ENCODE data around the gene KRT6C.

Gene KRT6C

DNA sequence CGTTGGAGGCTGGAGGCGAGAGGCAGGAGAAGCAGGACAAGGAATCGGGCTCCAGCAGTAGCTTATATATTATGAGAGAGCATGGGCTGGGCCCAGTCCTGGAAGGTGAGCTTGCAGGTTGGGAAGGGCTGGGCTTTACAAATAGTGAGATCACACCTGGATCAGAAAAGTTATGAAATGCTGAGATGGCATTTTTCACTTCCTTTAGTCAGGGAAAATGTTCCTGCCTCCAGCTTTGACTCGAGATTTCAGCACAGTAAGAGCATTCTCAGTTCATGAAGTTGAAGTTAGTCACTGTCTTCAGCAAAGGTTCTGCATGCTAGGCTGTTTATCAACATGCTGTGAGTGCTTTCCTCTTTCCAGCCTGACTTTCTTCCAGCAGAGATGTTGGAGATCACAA, at the start of gene KRT6C:
Gene KRT6C, minus strand, starts transcription at position 38 of the 400 bp plus-strand sequence. CDS start 68 bp downstream, outside the sequence.
- peaks cover 6% of the 10 kb centered on the region for H3K27me3 Mint-ChIP-seq
- no peak within 1 kb of the TSS for H3K27ac Mint-ChIP-seq (ENCODE audit: low read depth)
- H3K36me3 Mint-ChIP-seq (ENCODE audit: insufficient read depth), result no peaks in the 10 kb centered on the region
- no peak within 1 kb of the TSS for H3K4me3 Mint-ChIP-seq
- DNase-seq (ENCODE audit: low spot score in 2 of 2), result no peak
- no peak for ATAC-seq (replicated peaks; ENCODE audit: extremely low read depth, poor library complexity, severe bottlenecking)
- no peaks in the 10 kb centered on the region for H3K4me1 Mint-ChIP-seq
- no peaks in the 10 kb centered on the region for H3K9me3 Mint-ChIP-seq

- no peak for ATAC-seq (replicated peaks; ENCODE audit: extremely low read depth, poor library complexity, severe bottlenecking)
- H3K36me3 Mint-ChIP-seq (ENCODE audit: insufficient read depth), result no peaks in the 10 kb centered on the region
- peak in 1 of 2 donors; percentile 6 for DNase-seq (ENCODE audit: low spot score in 2 of 2)
- no peaks in the 10 kb centered on the region for H3K27me3 Mint-ChIP-seq
- H3K4me1 Mint-ChIP-seq, result peaks cover 16% of the 10 kb centered on the region
- no peak overlapping the region for H3K27ac Mint-ChIP-seq (ENCODE audit: low read depth)
- no peak overlapping the region for H3K4me3 Mint-ChIP-seq
- H3K9me3 Mint-ChIP-seq, result no peaks in the 10 kb centered on the region
Observed at GRCh38 chr12:52522346-52523011, 48.9 kb upstream of the KRT6C start.

DNA sequence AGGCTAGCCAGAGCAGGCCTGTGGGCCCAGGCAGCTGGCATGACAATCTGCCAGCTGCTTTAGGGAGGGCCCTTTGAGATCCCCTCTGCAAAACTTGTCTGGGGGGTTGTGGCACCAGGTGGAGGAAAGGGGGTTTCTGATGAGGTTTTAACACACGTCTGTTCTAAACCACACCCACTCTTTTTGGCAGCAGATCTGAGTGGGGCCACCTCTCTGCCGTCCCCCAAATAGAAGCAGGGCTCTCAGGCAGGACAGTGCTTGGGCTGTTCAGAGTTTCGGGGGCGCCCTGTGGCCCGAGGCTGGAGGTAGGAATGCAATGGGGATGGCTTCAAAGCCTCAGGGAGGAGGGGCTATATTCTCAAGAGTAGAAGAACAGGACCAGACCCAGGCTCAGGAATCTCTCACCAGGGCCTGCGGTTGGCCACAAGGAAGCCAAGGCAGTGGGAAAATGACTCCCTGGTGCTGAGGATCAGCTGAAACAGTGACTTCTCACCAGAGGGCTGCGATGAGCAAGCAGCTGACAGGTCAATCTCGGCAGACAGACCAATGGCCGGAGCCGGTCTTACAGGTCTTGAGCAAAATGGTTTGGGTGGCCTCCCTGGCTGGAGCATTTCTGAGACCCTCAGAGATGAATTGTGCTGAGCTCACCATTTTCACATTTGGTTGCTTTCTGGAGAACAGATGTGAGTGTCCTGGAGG, 48.1 kb upstream of the KRT6C start:
- no peak overlapping the region for H3K4me3 Mint-ChIP-seq
- peaks cover 12% of the 10 kb centered on the region for H3K4me1 Mint-ChIP-seq
- no peaks in the 10 kb centered on the region for H3K27me3 Mint-ChIP-seq
- no peaks in the 10 kb centered on the region for H3K9me3 Mint-ChIP-seq
- H3K36me3 Mint-ChIP-seq (ENCODE audit: insufficient read depth), result no peaks in the 10 kb centered on the region
- no peak for ATAC-seq (replicated peaks; ENCODE audit: extremely low read depth, poor library complexity, severe bottlenecking)
- no peak overlapping the region for H3K27ac Mint-ChIP-seq (ENCODE audit: low read depth)
- DNase-seq (ENCODE audit: low spot score in 2 of 2), result peak in 1 of 2 donors; percentile 9

DNA sequence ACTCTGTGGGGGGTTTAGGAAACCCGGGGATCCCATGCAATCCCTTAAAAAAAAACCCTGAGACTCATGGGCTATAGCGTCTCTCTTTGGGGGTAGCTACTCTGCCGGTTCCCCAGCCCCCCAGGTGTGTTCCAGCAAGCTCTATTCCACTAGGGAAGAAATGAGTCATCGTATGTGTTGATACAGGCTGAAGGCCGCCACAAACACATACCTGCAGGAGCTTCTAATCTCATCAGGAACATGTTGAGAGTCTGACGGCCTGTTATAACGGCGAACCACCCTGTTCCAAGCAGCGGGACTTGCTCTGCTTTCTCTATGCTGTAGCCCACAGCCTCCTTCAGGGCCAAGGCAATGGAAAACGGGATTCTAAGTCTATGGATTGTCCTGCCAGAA, 47.6 kb upstream of the KRT6C start:
- no peaks in the 10 kb centered on the region for H3K36me3 Mint-ChIP-seq (ENCODE audit: insufficient read depth)
- no peaks in the 10 kb centered on the region for H3K27me3 Mint-ChIP-seq
- ATAC-seq (replicated peaks; ENCODE audit: extremely low read depth, poor library complexity, severe bottlenecking), result no peak
- no peak overlapping the region for H3K27ac Mint-ChIP-seq (ENCODE audit: low read depth)
- H3K4me3 Mint-ChIP-seq, result no peak overlapping the region
- no peaks in the 10 kb centered on the region for H3K9me3 Mint-ChIP-seq
- peaks cover 6% of the 10 kb centered on the region for H3K4me1 Mint-ChIP-seq
- no peak for DNase-seq (ENCODE audit: low spot score in 2 of 2)

GRCh38 chr12:52519826-52520662, 46.4 kb upstream of the KRT6C start, which contains the start of gene KRT5:
KRT5 (minus strand) TSS chr12:52520394; CDS start chr12:52520296, 98 bp downstream.
- ATAC-seq (replicated peaks; ENCODE audit: extremely low read depth, poor library complexity, severe bottlenecking) (no peak), DNase-seq (ENCODE audit: low spot score in 2 of 2) (peak in 1 of 2 donors; percentile 6)
- no peak within 1 kb of the TSS for H3K4me3 Mint-ChIP-seq
- no peaks in the 10 kb centered on the region for H3K27me3 Mint-ChIP-seq
- no peaks in the 10 kb centered on the region for H3K9me3 Mint-ChIP-seq
- H3K4me1 Mint-ChIP-seq, result peaks cover 6% of the 10 kb centered on the region
- H3K27ac Mint-ChIP-seq (ENCODE audit: low read depth), result no peak within 1 kb of the TSS
- no peaks in the 10 kb centered on the region for H3K36me3 Mint-ChIP-seq (ENCODE audit: insufficient read depth)

- Mint-ChIP-seq H3K27me3 (no peaks in the 10 kb centered on the region), H3K27ac (ENCODE audit: low read depth) (no peak overlapping the region), H3K4me1 (peaks cover 6% of the 10 kb centered on the region), H3K36me3 (ENCODE audit: insufficient read depth) (no peaks in the 10 kb centered on the region), H3K9me3 (no peaks in the 10 kb centered on the region), H3K4me3 (no peak overlapping the region)
- ATAC-seq (replicated peaks; ENCODE audit: extremely low read depth, poor library complexity, severe bottlenecking), result no peak
- peak in 1 of 2 donors; percentile 4 for DNase-seq (ENCODE audit: low spot score in 2 of 2)
Observed at GRCh38 chr12:52519387-52519703, 45.7 kb upstream of the KRT6C start.

- Mint-ChIP-seq H3K4me3 (no peak overlapping the region), H3K4me1 (peaks cover 6% of the 10 kb centered on the region), H3K9me3 (no peaks in the 10 kb centered on the region), H3K27me3 (no peaks in the 10 kb centered on the region), H3K36me3 (ENCODE audit: insufficient read depth) (no peaks in the 10 kb centered on the region), H3K27ac (ENCODE audit: low read depth) (no peak overlapping the region)
- no peak for DNase-seq (ENCODE audit: low spot score in 2 of 2)
- no peak for ATAC-seq (replicated peaks; ENCODE audit: extremely low read depth, poor library complexity, severe bottlenecking)
Observed at GRCh38 chr12:52518574-52519386, 45.2 kb upstream of the KRT6C start.

DNA sequence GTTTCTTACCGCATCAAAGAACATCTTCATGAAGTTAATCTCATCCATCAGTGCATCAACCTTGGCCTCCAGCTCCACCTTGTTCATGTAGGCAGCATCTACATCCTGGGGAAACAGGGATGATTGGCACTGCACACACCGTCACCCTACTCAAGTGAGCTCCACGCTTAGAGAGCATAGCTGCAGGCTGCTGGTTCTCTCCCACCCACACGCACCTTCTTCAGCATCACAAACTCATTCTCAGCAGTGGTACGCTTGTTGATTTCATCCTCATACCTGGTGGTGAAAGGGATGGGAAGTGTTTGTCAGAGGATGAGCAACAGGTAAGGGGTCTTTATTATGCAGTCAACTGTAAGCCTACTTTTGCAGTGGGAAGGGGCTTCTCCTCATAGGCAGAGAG, 44.3 kb upstream of the KRT6C start:
- no peaks in the 10 kb centered on the region for H3K36me3 Mint-ChIP-seq (ENCODE audit: insufficient read depth)
- H3K27me3 Mint-ChIP-seq, result no peaks in the 10 kb centered on the region
- peaks cover 6% of the 10 kb centered on the region for H3K4me1 Mint-ChIP-seq
- H3K27ac Mint-ChIP-seq (ENCODE audit: low read depth), result no peak overlapping the region
- ATAC-seq (replicated peaks; ENCODE audit: extremely low read depth, poor library complexity, severe bottlenecking), result no peak
- H3K4me3 Mint-ChIP-seq, result no peak overlapping the region
- H3K9me3 Mint-ChIP-seq, result no peaks in the 10 kb centered on the region
- peak in 1 of 2 donors; percentile 6 for DNase-seq (ENCODE audit: low spot score in 2 of 2)

GRCh38 chr12:52517005-52517835, 43.6 kb upstream of the KRT6C start:
- Mint-ChIP-seq H3K9me3 (no peaks in the 10 kb centered on the region), H3K27me3 (no peaks in the 10 kb centered on the region), H3K27ac (ENCODE audit: low read depth) (no peak overlapping the region), H3K36me3 (ENCODE audit: insufficient read depth) (no peaks in the 10 kb centered on the region), H3K4me3 (no peak overlapping the region), H3K4me1 (peaks cover 6% of the 10 kb centered on the region)
- DNase-seq (ENCODE audit: low spot score in 2 of 2), result peak in 1 of 2 donors; percentile 5
- ATAC-seq (replicated peaks; ENCODE audit: extremely low read depth, poor library complexity, severe bottlenecking), result no peak

GRCh38 chr12:52515927-52516831, 42.6 kb upstream of the KRT6C start:
- H3K4me3 Mint-ChIP-seq, result no peak overlapping the region
- H3K4me1 Mint-ChIP-seq, result no peaks in the 10 kb centered on the region
- no peak for ATAC-seq (replicated peaks; ENCODE audit: extremely low read depth, poor library complexity, severe bottlenecking)
- no peaks in the 10 kb centered on the region for H3K27me3 Mint-ChIP-seq
- no peaks in the 10 kb centered on the region for H3K9me3 Mint-ChIP-seq
- H3K36me3 Mint-ChIP-seq (ENCODE audit: insufficient read depth), result peaks cover 2% of the 10 kb centered on the region
- DNase-seq (ENCODE audit: low spot score in 2 of 2), result no peak
- H3K27ac Mint-ChIP-seq (ENCODE audit: low read depth), result no peak overlapping the region

DNA sequence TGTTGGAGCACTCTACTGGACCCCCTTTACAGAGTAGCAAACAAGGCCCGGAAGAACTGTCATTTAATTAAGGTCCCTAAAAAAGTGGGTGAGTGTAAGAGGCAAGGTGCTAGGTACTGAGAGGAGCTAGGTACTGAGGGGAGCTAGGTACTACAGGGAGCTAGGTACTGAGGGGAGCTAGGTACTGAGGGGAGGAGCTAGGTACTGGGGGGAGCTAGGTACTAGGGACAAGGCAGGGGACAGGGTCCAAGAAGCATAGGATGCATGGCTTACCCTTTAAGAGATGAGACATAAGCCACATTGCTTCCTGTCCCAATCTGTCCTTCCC, 41.7 kb upstream of the KRT6C start:
- Mint-ChIP-seq H3K9me3 (no peaks in the 10 kb centered on the region), H3K27ac (ENCODE audit: low read depth) (no peak overlapping the region), H3K36me3 (ENCODE audit: insufficient read depth) (peaks cover 2% of the 10 kb centered on the region), H3K27me3 (peaks cover 1% of the 10 kb centered on the region), H3K4me3 (no peak overlapping the region), H3K4me1 (no peaks in the 10 kb centered on the region)
- ATAC-seq (replicated peaks; ENCODE audit: extremely low read depth, poor library complexity, severe bottlenecking) (no peak), DNase-seq (ENCODE audit: low spot score in 2 of 2) (no peak)
